A204.1 (cell line): ENCODE measurements around the gene HSPB7.

Experiments
- FAIRE-seq: peaks from 2 replicates; lab custom pipeline; 2012; peaks lifted over from hg19 to GRCh38; lab: Jason Lieb, UNC

Gene HSPB7

GRCh38 chr1:15975805-15976680, 41.8 kb downstream of the HSPB7 start, which contains the start of gene ZBTB17:
TSS of gene ZBTB17 (minus strand) at chr1:15976101. CDS start at chr1:15948495, 27,606 bp downstream.
- no peak for FAIRE-seq

DNA sequence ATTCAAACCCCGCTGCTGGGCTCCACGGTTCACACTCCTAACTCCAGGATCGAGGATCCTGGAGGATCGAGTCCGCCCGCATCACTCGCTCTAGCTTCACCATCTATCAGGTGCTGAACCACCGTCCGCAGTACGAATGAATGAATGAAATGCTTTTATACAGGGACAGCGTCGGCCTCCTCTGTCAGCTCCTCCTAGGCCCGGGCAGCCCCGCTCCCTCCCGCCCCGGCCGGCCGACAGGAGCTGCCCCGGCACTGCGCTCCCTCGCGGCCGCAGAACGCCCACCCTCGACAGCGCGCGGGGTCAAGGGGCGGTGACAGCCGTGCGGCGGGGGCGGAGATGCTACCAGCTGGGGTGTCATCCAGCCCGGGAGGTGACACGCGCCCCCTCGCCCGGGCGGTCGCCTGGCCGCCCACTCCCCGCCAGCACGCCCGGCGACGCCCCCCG, 42.5 kb downstream of the HSPB7 start:
- no peak for FAIRE-seq

DNA sequence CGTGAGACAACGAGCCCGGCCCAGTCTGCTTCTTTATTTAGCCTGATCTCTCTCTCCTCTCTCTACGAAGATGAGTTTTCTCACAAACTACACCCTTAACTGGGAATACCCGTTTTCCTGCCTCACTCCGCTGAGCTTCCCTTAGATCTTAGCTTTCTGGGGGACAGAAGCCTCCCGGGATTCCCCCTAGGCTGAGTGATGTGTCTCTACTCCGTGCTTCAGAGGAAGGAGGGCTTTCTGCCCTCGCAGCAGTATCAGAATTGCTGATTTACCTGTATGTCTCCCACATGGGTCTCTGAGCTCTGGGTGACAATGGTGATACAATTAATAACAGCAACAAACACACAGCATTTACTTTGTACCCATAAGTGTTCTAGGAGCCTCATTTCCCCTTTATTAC, 43.0 kb downstream of the HSPB7 start:
- FAIRE-seq = no peak

GRCh38 chr1:15973772-15974171, 44.1 kb downstream of the HSPB7 start:
- FAIRE-seq = no peak

- FAIRE-seq = no peak
Observed at GRCh38 chr1:15972409-15972808, 45.4 kb downstream of the HSPB7 start.

DNA sequence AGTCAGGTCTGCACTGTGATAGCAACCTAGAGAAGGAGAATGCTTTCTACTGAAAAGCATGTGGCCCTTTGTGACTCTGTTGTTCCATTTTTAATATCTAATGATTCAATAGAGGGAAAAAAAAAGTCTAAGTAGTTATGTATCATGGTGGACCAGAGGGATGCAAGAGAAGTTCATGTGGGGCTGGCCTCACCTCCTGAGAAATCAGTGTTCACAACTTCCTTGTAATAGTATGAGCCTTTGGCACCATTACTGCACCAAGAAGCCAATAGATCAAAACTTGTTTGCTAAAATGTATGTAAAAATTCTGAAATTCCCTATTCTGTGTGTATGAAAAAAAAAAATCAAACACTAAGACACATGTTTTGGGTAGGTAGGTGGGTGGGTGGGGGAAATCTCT, 46.9 kb downstream of the HSPB7 start:
- no peak for FAIRE-seq

DNA sequence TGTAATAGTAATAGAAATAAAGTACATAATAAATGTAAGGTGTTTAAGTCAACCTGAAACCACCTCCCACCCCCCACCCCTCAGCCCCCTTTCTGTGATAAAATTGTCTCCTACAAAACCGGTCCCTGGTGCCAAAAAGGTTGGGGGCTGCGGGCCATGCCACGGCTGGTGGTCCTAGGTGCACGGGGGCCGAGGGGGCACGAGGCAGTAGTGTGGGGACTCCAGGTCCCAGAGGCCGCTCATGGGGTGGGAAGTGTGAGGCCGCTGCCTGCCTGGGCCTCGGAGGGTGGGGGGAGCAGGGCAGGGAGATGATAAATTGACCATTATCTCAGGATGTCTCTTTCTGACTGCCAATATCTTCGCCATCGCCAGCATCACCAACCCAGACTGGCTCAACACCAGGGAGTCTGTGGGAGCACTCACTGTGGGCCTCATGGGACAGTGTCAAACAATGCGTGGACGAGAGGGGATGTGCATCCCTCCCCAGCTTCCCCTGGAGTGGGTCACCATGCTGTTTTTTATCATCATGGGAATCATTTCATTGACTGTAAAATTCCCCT, 48.4 kb downstream of the HSPB7 start:
- FAIRE-seq = no peak

GRCh38 chr1:15968172-15968571, 49.7 kb downstream of the HSPB7 start:
- FAIRE-seq = no peak

DNA sequence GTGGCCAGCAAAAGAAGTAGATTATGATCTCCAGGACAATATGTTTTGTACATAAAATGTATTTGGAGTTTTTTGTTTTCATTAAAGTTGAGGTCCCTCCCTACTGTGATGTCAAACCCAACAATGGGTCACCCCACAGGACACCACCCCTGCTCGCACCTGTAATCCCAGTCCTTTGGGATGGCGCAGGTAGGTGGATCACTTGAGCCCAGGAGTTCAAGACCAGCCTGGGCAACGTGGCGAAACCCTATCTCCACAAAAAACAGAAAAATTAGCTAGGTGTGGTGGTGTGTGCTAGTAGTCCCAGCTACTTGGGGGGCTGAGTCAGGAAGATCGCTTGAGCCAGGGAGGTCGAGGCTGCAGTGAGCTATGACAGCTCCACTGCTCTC, 50.9 kb downstream of the HSPB7 start:
- no peak for FAIRE-seq

GRCh38 chr1:15966081-15966955, 51.5 kb downstream of the HSPB7 start:
- FAIRE-seq = no peak

DNA sequence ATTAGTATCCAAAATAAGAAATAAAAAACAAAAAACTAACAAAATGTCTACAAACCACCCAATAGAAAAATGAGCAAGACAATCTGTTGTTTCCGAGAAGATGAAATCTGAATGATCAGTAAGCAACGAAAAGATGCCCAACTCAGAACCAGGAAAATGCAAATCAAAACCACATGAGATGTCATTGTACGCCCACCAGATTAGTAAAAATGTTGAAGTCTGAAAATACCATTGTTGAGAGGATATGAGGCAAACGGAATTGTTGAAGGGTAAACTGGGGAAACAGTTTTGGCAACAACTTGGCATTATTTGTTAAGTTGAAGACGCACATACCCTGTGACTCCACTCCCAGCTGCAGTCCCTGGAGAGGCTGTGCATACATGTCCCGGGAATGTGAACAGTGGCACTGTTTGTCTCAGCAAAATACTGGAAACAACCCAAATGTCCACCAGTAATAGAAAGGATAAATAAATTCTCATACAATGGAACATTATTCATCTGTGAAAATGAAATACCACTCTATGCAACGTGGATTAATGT, 52.5 kb downstream of the HSPB7 start:
- no peak for FAIRE-seq
